ENCODE data around the gene TMA16. TPM values are rescaled to one million over a fixed set of nuclear protein-coding genes. Genes with fewer than 3 reads are reported as not detected.
A peak's percentile ranks its signal among the peaks of the same experiment; 100 is the strongest.

TMA16 gene
- total RNA-seq, 1 donor from 2014 or later, result 54.1 TPM

- ATAC-seq (ENCODE audit: low read depth) (no peak), DNase-seq (no peak)
- H3K9me3 Mint-ChIP-seq, result no peaks in the 10 kb centered on the region
- ChIA-PET CTCF (interaction anchor here (1.4 to 7.4 kb wide), 3 partner anchors 10 to 56 kb away, joined by 5 to 37 read pairs (median 8); no protein-coding TSS in a partner anchor), POLR2A (interaction anchor here (0.8 to 4.2 kb wide), 2 partner anchors 46 to 56 kb away, joined by 3 to 20 read pairs; partner anchors contain the start of gene TMA16)
- peaks cover 50% of the 10 kb centered on the region for H3K36me3 Mint-ChIP-seq (ENCODE audit: low read depth)
- intact Hi-C loops (cut with micrococcal nuclease), result no loop called here
- no peak for TF ChIP-seq CTCF (IDR thresholded peaks at IDR 0.05)
- no peak overlapping the region for H3K4me3 Mint-ChIP-seq
- H3K27me3 Mint-ChIP-seq, result no peaks in the 10 kb centered on the region
- H3K27ac Mint-ChIP-seq, result peak overlapping the region; percentile 80
- H3K4me1 Mint-ChIP-seq, result peaks cover 19% of the 10 kb centered on the region
Measured at GRCh38 chr4:163540448-163540847, 46.0 kb downstream of the TMA16 start.

GRCh38 chr4:163540977-163541376 lies 46.5 kb downstream of the TMA16 start:
- ATAC-seq (ENCODE audit: low read depth), result no peak
- Mint-ChIP-seq H3K9me3 (no peaks in the 10 kb centered on the region), H3K4me3 (no peak overlapping the region), H3K27me3 (no peaks in the 10 kb centered on the region), H3K4me1 (peaks cover 20% of the 10 kb centered on the region), H3K36me3 (ENCODE audit: low read depth) (peaks cover 49% of the 10 kb centered on the region), H3K27ac (peak overlapping the region; percentile 64)
- CTCF ChIA-PET, result interaction anchor here (0.6 to 7.4 kb wide), 3 partner anchors 9 to 403 kb away, joined by 3 to 37 read pairs (median 8); no protein-coding TSS in a partner anchor
- no peak for DNase-seq
- intact Hi-C loops (cut with micrococcal nuclease), result no loop called here
- POLR2A ChIA-PET, result interaction anchor here (0.8 to 4.2 kb wide), 2 partner anchors 47 to 57 kb away, joined by 3 to 20 read pairs; partner anchors contain the start of gene TMA16
- TF ChIP-seq CTCF (IDR thresholded peaks at IDR 0.05), result no peak

- H3K36me3 Mint-ChIP-seq (ENCODE audit: low read depth), result peaks cover 47% of the 10 kb centered on the region
- peaks cover 22% of the 10 kb centered on the region for H3K4me1 Mint-ChIP-seq
- DNase-seq (no peak), ATAC-seq (ENCODE audit: low read depth) (no peak)
- TF ChIP-seq CTCF (IDR thresholded peaks at IDR 0.05), result no peak
- CTCF ChIA-PET, result interaction anchor here (1.2 to 7.4 kb wide), 7 partner anchors 8 to 130 kb away, joined by 3 to 37 read pairs (median 11); no protein-coding TSS in a partner anchor
- POLR2A ChIA-PET, result interaction anchor here (0.6 to 1.5 kb wide), 3 partner anchors 46 to 134 kb away, joined by 4 to 7 read pairs (median 7); partner anchors contain the start of gene TMA16
- no peaks in the 10 kb centered on the region for H3K9me3 Mint-ChIP-seq
- H3K27ac Mint-ChIP-seq, result no peak overlapping the region
- no peaks in the 10 kb centered on the region for H3K27me3 Mint-ChIP-seq
- intact Hi-C loops (cut with micrococcal nuclease), result loop anchor here (2.0 kb wide), 1 partner anchor 17 kb away; no protein-coding TSS in a partner anchor
- no peak overlapping the region for H3K4me3 Mint-ChIP-seq
Measured at GRCh38 chr4:163542275-163542674, 47.8 kb downstream of the TMA16 start.

- intact Hi-C loops (cut with micrococcal nuclease), result loop anchor here (1.0 to 2.0 kb wide), 6 partner anchors 50 to 1047 kb away; partner anchors contain the start of genes NAF1 and TMA16
- ChIA-PET POLR2A (interaction anchor here (1.0 to 1.4 kb wide), 3 partner anchors 49 to 1047 kb away, joined by 3 to 6 read pairs (median 3); partner anchors contain the start of gene TMA16), CTCF (interaction anchor here (1.1 to 15.3 kb wide), 8 partner anchors 14 to 1047 kb away, joined by 3 to 767 read pairs (median 4); no protein-coding TSS in a partner anchor)
- peak; percentile 58 for TF ChIP-seq CTCF (IDR thresholded peaks at IDR 0.05)
- no peak overlapping the region for H3K27ac Mint-ChIP-seq
- ATAC-seq (ENCODE audit: low read depth) (peak; percentile 93), DNase-seq (peak; percentile 59)
- H3K36me3 Mint-ChIP-seq (ENCODE audit: low read depth), result peaks cover 38% of the 10 kb centered on the region
- H3K27me3 Mint-ChIP-seq, result no peaks in the 10 kb centered on the region
- peaks cover 30% of the 10 kb centered on the region for H3K4me1 Mint-ChIP-seq
- no peaks in the 10 kb centered on the region for H3K9me3 Mint-ChIP-seq
- H3K4me3 Mint-ChIP-seq, result no peak overlapping the region
Measured at GRCh38 chr4:163544407-163545038, 50.0 kb downstream of the TMA16 start.

All from activated B cell treated with CpG ODN at 0.5 μM for 24 hours (primary cell).